ENCODE results near the gene RAB11FIP4. TPM values are rescaled to one million over a fixed set of nuclear protein-coding genes. Genes with fewer than 3 reads are reported as not detected.

RAB11FIP4 gene
- polyA plus RNA-seq, 1 of the 3 experiments (the other 2 are of a cell fraction) = 9.4 TPM

DNA sequence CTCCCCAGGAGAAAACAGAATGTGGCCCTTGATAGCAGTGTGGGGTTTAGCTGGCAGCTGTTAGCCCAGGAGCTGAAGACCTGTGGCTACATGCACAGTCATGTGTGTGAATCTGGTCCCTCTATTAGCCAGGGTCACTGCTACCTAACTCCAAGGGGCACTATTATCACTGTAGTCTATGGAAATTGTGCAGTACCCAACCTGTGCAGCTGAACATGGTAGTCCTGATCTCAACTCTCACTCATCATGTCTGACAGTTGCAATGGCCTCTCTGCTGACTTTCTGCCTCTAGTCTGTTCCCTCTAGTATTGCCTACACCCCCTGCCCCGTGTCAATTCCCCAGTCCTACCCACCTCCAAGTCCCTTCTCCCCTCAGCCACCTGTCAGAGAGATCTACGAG is 67.4 kb downstream of the RAB11FIP4 start (continued):
- TF ChIP-seq, protein P1, sequence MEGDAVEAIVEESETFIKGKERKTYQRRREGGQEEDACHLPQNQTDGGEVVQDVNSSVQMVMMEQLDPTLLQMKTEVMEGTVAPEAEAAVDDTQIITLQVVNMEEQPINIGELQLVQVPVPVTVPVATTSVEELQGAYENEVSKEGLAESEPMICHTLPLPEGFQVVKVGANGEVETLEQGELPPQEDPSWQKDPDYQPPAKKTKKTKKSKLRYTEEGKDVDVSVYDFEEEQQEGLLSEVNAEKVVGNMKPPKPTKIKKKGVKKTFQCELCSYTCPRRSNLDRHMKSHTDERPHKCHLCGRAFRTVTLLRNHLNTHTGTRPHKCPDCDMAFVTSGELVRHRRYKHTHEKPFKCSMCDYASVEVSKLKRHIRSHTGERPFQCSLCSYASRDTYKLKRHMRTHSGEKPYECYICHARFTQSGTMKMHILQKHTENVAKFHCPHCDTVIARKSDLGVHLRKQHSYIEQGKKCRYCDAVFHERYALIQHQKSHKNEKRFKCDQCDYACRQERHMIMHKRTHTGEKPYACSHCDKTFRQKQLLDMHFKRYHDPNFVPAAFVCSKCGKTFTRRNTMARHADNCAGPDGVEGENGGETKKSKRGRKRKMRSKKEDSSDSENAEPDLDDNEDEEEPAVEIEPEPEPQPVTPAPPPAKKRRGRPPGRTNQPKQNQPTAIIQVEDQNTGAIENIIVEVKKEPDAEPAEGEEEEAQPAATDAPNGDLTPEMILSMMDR (IDR thresholded peaks at IDR 0.05) = no peak
- TF ChIP-seq FOXM1 (IDR thresholded peaks at IDR 0.05; ENCODE audit: low read depth) = no peak
- TF ChIP-seq JUND (IDR thresholded peaks at IDR 0.05) = no peak
- no peak for TF ChIP-seq NFIC (IDR thresholded peaks at IDR 0.05; ENCODE audit: borderline replicate concordance)
- TF ChIP-seq, protein P2, sequence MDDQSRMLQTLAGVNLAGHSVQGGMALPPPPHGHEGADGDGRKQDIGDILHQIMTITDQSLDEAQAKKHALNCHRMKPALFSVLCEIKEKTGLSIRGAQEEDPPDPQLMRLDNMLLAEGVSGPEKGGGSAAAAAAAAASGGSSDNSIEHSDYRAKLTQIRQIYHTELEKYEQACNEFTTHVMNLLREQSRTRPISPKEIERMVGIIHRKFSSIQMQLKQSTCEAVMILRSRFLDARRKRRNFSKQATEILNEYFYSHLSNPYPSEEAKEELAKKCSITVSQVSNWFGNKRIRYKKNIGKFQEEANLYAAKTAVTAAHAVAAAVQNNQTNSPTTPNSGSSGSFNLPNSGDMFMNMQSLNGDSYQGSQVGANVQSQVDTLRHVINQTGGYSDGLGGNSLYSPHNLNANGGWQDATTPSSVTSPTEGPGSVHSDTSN (IDR thresholded peaks at IDR 0.05) = no peak

DNA sequence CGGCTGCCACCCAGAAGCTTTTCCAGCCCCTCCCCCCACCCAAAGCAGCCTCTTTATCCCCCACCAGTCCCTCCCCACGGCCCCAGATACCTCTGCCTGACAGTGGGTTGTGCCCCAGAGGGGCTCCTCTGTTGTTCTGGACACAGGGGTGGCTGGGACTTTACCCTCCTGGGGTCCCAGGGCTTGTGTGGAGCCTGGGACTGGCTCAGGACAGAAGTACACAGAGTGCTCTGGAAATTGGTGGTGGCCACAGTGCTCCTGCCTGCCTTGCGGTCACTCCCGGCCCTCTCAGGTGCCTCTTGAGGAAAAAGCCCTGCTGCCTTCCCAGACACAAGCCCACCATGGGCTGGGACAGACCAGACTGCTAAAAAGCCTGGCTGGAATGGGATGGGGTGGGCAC is 68.2 kb downstream of the RAB11FIP4 start:
- no peaks in the 10 kb centered on the region for H4K20me1 ChIP-seq (ENCODE audit: insufficient read depth)
- TF ChIP-seq EP300 (IDR thresholded peaks at IDR 0.05; ENCODE audit: borderline replicate concordance in 1 of 2, low read depth in 1 of 2, low read length in 1 of 2) = no peak
- TF ChIP-seq TAF1 (IDR thresholded peaks at IDR 0.05; ENCODE audit: borderline replicate concordance, low read depth, low read length) = no peak
- TF ChIP-seq, protein P1 (IDR thresholded peaks at IDR 0.05) = no peak
- no peak for TF ChIP-seq EZH2phosphoT487 (IDR thresholded peaks at IDR 0.05; ENCODE audit: borderline replicate concordance, low read depth)
- TF ChIP-seq, protein P3, sequence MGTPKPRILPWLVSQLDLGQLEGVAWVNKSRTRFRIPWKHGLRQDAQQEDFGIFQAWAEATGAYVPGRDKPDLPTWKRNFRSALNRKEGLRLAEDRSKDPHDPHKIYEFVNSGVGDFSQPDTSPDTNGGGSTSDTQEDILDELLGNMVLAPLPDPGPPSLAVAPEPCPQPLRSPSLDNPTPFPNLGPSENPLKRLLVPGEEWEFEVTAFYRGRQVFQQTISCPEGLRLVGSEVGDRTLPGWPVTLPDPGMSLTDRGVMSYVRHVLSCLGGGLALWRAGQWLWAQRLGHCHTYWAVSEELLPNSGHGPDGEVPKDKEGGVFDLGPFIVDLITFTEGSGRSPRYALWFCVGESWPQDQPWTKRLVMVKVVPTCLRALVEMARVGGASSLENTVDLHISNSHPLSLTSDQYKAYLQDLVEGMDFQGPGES (IDR thresholded peaks at IDR 0.05; ENCODE audit: low read depth, low read length) = no peak
- TF ChIP-seq, protein P4, sequence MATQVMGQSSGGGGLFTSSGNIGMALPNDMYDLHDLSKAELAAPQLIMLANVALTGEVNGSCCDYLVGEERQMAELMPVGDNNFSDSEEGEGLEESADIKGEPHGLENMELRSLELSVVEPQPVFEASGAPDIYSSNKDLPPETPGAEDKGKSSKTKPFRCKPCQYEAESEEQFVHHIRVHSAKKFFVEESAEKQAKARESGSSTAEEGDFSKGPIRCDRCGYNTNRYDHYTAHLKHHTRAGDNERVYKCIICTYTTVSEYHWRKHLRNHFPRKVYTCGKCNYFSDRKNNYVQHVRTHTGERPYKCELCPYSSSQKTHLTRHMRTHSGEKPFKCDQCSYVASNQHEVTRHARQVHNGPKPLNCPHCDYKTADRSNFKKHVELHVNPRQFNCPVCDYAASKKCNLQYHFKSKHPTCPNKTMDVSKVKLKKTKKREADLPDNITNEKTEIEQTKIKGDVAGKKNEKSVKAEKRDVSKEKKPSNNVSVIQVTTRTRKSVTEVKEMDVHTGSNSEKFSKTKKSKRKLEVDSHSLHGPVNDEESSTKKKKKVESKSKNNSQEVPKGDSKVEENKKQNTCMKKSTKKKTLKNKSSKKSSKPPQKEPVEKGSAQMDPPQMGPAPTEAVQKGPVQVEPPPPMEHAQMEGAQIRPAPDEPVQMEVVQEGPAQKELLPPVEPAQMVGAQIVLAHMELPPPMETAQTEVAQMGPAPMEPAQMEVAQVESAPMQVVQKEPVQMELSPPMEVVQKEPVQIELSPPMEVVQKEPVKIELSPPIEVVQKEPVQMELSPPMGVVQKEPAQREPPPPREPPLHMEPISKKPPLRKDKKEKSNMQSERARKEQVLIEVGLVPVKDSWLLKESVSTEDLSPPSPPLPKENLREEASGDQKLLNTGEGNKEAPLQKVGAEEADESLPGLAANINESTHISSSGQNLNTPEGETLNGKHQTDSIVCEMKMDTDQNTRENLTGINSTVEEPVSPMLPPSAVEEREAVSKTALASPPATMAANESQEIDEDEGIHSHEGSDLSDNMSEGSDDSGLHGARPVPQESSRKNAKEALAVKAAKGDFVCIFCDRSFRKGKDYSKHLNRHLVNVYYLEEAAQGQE (IDR thresholded peaks at IDR 0.05; ENCODE audit: low read depth, low read length) = no peak
- no peak for TF ChIP-seq FOXM1 (IDR thresholded peaks at IDR 0.05; ENCODE audit: low read depth)
- TF ChIP-seq NRF1 (IDR thresholded peaks at IDR 0.05; ENCODE audit: low read depth, low read length) = no peak
- TF ChIP-seq, protein P5, sequence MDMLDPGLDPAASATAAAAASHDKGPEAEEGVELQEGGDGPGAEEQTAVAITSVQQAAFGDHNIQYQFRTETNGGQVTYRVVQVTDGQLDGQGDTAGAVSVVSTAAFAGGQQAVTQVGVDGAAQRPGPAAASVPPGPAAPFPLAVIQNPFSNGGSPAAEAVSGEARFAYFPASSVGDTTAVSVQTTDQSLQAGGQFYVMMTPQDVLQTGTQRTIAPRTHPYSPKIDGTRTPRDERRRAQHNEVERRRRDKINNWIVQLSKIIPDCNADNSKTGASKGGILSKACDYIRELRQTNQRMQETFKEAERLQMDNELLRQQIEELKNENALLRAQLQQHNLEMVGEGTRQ (IDR thresholded peaks at IDR 0.05; ENCODE audit: borderline replicate concordance, low read depth, low read length) = no peak
- TF ChIP-seq TEAD4 (IDR thresholded peaks at IDR 0.05; ENCODE audit: borderline replicate concordance, insufficient read depth) = no peak
- DNase-seq = no peak
- no peaks in the 10 kb centered on the region for H3K79me2 ChIP-seq (ENCODE audit: insufficient read depth)
- WGBS (ENCODE audit: low lambda C conversion rate) = 47% methylated on average over 2 of the region's 4 CpGs
- H3F3A ChIP-seq (replicated peaks; ENCODE audit: insufficient read depth) = no peaks in the 10 kb centered on the region
- ChIA-PET POLR2A (no interaction called here), CTCF (interaction anchor here (0.7 kb wide), 1 partner anchor 382 kb away, joined by 3 read pairs; no protein-coding TSS in a partner anchor)
- no peaks in the 10 kb centered on the region for H3K9me3 ChIP-seq
- H3K4me3 ChIP-seq (ENCODE audit: low read depth in 2 of 2, low read length in 1 of 2) = no peak overlapping the region
- H3K4me1 ChIP-seq (ENCODE audit: control insufficient read depth in 1 of 2, insufficient read depth in 2 of 2, low read depth in 1 of 2, low read length in 1 of 2) = no peaks in the 10 kb centered on the region
- H3K4me2 ChIP-seq = no peak overlapping the region
- no peaks in the 10 kb centered on the region for H3K9me2 ChIP-seq
- no peaks in the 10 kb centered on the region for H3K36me3 ChIP-seq (replicated peaks in 1 of 2; ENCODE audit: control insufficient read depth in 1 of 2, insufficient read depth in 2 of 2, low read length in 1 of 2)
- no peak overlapping the region for H2AFZ ChIP-seq (ENCODE audit: low read depth)
- H3K27me3 ChIP-seq (ENCODE audit: insufficient read depth) = no peaks in the 10 kb centered on the region
- no peak overlapping the region for H3K9ac ChIP-seq
- H3K27ac ChIP-seq (ENCODE audit: low read depth in 2 of 2, low read length in 1 of 2) = no peak overlapping the region
